SW480 (cell line): ENCODE measurements around the gene PLAAT1.

ENCODE experiments used
- DNase-seq: peaks from one replicate; pipeline ENCODE4 v3.0.0-alpha.2; 2016; ENCODE audit warnings: low spot score

The PLAAT1 gene

GRCh38 chr3:193240850-193241706 lies at the start of gene PLAAT1:
TSS of gene PLAAT1 (plus strand) at chr3:193241222. CDS start at chr3:193255651, 14,429 bp downstream.
- DNase-seq, result peak; percentile 81

GRCh38 chr3:193194371-193194770 lies 46.7 kb upstream of the PLAAT1 start:
- DNase-seq, result no peak

GRCh38 chr3:193196746-193197145 lies 44.3 kb upstream of the PLAAT1 start:
- no peak for DNase-seq

GRCh38 chr3:193207290-193208273 lies 33.4 kb upstream of the PLAAT1 start:
- no peak for DNase-seq

- no peak for DNase-seq
These were observed 30.4 kb upstream of the PLAAT1 start for GRCh38 chr3:193210618-193211017.

GRCh38 chr3:193211173-193211572 lies 29.8 kb upstream of the PLAAT1 start:
- DNase-seq, result no peak

- DNase-seq, result no peak
These were observed 29.0 kb upstream of the PLAAT1 start for GRCh38 chr3:193211984-193212383.

GRCh38 chr3:193212844-193213243 lies 28.2 kb upstream of the PLAAT1 start:
- no peak for DNase-seq

GRCh38 chr3:193214445-193214844 lies 26.6 kb upstream of the PLAAT1 start:
- DNase-seq, result no peak

GRCh38 chr3:193225302-193226125 lies 15.5 kb upstream of the PLAAT1 start:
- DNase-seq, result no peak

GRCh38 chr3:193228206-193228605 lies 12.8 kb upstream of the PLAAT1 start:
- no peak for DNase-seq

GRCh38 chr3:193229851-193230420 lies 11.1 kb upstream of the PLAAT1 start:
- no peak for DNase-seq

- no peak for DNase-seq
These were observed 10.4 kb upstream of the PLAAT1 start for GRCh38 chr3:193230610-193231009.

- DNase-seq, result no peak
These were observed 9.8 kb upstream of the PLAAT1 start for GRCh38 chr3:193231201-193231600.

GRCh38 chr3:193236599-193236998 lies 4.4 kb upstream of the PLAAT1 start:
- DNase-seq, result no peak

- DNase-seq, result no peak
These were observed 4.0 kb upstream of the PLAAT1 start for GRCh38 chr3:193237030-193237429.

- DNase-seq, result peak; percentile 51
These were observed 579 bp upstream of the PLAAT1 start for GRCh38 chr3:193240436-193240849.

GRCh38 chr3:193241716-193242115 lies 694 bp downstream of the PLAAT1 start:
- DNase-seq, result no peak

- DNase-seq, result no peak
These were observed 2.5 kb downstream of the PLAAT1 start for GRCh38 chr3:193243571-193243970.

GRCh38 chr3:193248848-193249468 lies 7.9 kb downstream of the PLAAT1 start:
- no peak for DNase-seq

- no peak for DNase-seq
These were observed 9.5 kb downstream of the PLAAT1 start for GRCh38 chr3:193250492-193250891.
